C4-2B (cell line): Measurements from ENCODE around the gene NCAM2.

Experiments used
- ZFX ChIP-seq: fragments of 450-650 bp; IDR thresholded peaks from 2 replicates; pipeline ENCODE4 v1.6.1; 2017
- TF ChIP-seq, protein P1 (sequence below): fragments of 450-650 bp; conservative IDR thresholded peaks from 2 replicates; pipeline ENCODE4 v1.5.1; 2017; ENCODE audit warnings: mild to moderate bottlenecking

- TF ChIP-seq, protein P1, sequence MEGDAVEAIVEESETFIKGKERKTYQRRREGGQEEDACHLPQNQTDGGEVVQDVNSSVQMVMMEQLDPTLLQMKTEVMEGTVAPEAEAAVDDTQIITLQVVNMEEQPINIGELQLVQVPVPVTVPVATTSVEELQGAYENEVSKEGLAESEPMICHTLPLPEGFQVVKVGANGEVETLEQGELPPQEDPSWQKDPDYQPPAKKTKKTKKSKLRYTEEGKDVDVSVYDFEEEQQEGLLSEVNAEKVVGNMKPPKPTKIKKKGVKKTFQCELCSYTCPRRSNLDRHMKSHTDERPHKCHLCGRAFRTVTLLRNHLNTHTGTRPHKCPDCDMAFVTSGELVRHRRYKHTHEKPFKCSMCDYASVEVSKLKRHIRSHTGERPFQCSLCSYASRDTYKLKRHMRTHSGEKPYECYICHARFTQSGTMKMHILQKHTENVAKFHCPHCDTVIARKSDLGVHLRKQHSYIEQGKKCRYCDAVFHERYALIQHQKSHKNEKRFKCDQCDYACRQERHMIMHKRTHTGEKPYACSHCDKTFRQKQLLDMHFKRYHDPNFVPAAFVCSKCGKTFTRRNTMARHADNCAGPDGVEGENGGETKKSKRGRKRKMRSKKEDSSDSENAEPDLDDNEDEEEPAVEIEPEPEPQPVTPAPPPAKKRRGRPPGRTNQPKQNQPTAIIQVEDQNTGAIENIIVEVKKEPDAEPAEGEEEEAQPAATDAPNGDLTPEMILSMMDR: no peak
- no peak for TF ChIP-seq ZFX
These were observed 149.8 kb downstream of the NCAM2 start for GRCh38 chr21:21148009-21148408.
